Testis (tissue), 3 donors: ENCODE measurements around the gene NUCKS1. TPM values are rescaled to one million over a fixed set of nuclear protein-coding genes. Genes with fewer than 3 reads are reported as not detected.

Source experiments
- DNase-seq: peaks from one replicate; pipeline ENCODE4 v3.0.0-alpha.2; 2019
- H3K27ac ChIP-seq, 2 donors: fragments of 200-600 bp; sonication (generic); one replicate each; pipeline ENCODE4 v1.5.1; 2019
- H3K27me3 ChIP-seq: fragments of 200-600 bp; sonication (generic); one replicate; pipeline ENCODE4 v1.5.1; 2019
- H3K36me3 ChIP-seq: fragments of 200-600 bp; sonication (generic); one replicate; pipeline ENCODE4 v1.5.1; 2017; ENCODE audit warnings: low read depth; ENCODE audit errors: missing control alignments
- H3K4me1 ChIP-seq: fragments of 200-600 bp; sonication (generic); one replicate; pipeline ENCODE4 v1.5.1; 2019
- H3K4me3 ChIP-seq, 2 donors: fragments of 200-600 bp; sonication (generic); one replicate each; pipeline ENCODE4 v1.5.1; 2017 to 2019
- H3K9me3 ChIP-seq: fragments of 200-600 bp; sonication (generic); one replicate; pipeline ENCODE4 v1.5.1; 2017
- POLR2A ChIP-seq: fragments of 450-650 bp; IDR thresholded peaks from one replicate; pipeline ENCODE4 v1.6.1; 2017; ENCODE audit warnings: antibody characterized with exemption, mild to moderate bottlenecking, moderate library complexity
- WGBS, 2 donors: methylation state at CpG; one replicate each; pipeline ENCODE4 v1.1.5; 2018; 5-methylcytosine and 5-hydroxymethylcytosine counted together
- intact Hi-C: fragments of 100-400 bp; cut with DNase I; formaldehyde crosslinking; loops from one replicate; pipeline ENCODE4 v1.15.1; 2023; ENCODE audit warnings: low total_unique reads
- polyA plus RNA-seq: library from polyadenylated mRNA; stranded (reverse); fragments of 350-450 nt; fragmentation: Illumina TruSeq; extraction: RNeasy Lipid Tissue Mini Kit (QIAGEN cat#74804); gene quantifications from one replicate; pipeline ENCODE4 v1.2.3, GENCODE V29; 2014; ENCODE audit warnings: low read depth, low replicate concordance; ENCODE audit not compliant: insufficient read depth
- total RNA-seq, 2 donors: library from RNA; depleted of rRNA; stranded (reverse); fragments of >200 nt; gene quantifications; one replicate each; pipeline ENCODE4 v1.2.3, GENCODE V29; 2016
- TF ChIP-seq, protein P1 (sequence below), 3 experiments: fragments of 450-650 bp in 2 of 3; fragments of 200-600 bp in 1 of 3; sonication (generic) in 1 of 3; IDR thresholded peaks; one replicate each; pipeline ENCODE4 v1.5.1; 2016 to 2019; ENCODE audit warnings: antibody characterized with exemption in 3 of 3, mild to moderate bottlenecking in 2 of 3, moderate library complexity in 1 of 3

Gene NUCKS1
- total and polyA plus RNA-seq, 3 donors from 2014 or later: 57.7 to 98.6 (median 66.3) TPM

DNA sequence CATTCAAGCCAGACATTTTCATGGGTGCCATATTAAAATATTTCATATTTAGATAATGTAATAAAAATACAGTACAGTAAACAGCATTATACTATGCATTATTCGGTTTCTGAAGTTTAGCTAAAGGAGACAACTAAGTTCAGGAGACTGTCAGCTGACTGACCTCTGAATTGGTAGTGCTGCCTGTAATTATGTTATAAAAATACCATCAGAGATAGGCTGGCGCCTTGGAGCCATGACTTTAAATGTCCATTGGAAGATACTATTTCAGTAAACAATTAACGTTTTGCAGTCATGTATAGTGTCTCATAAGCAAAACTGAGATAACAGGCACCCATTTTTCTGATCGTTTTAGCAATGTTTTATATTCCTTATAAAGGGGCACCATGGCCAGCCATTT lies 36.6 kb upstream of the NUCKS1 start:
- Histone ChIP-seq H3K9me3 (no peaks in the 10 kb centered on the region), H3K4me3 (no peak overlapping the region), H3K4me1 (no peaks in the 10 kb centered on the region), H3K27me3 (no peaks in the 10 kb centered on the region), H3K27ac (no peak overlapping the region), H3K36me3 (no peaks in the 10 kb centered on the region)
- 65 to 66% methylated on average over 4 of the region's 4 CpGs for WGBS, 2 donors
- intact Hi-C loops: no loop called here
- no peak for TF ChIP-seq POLR2A
- TF ChIP-seq, protein P1, sequence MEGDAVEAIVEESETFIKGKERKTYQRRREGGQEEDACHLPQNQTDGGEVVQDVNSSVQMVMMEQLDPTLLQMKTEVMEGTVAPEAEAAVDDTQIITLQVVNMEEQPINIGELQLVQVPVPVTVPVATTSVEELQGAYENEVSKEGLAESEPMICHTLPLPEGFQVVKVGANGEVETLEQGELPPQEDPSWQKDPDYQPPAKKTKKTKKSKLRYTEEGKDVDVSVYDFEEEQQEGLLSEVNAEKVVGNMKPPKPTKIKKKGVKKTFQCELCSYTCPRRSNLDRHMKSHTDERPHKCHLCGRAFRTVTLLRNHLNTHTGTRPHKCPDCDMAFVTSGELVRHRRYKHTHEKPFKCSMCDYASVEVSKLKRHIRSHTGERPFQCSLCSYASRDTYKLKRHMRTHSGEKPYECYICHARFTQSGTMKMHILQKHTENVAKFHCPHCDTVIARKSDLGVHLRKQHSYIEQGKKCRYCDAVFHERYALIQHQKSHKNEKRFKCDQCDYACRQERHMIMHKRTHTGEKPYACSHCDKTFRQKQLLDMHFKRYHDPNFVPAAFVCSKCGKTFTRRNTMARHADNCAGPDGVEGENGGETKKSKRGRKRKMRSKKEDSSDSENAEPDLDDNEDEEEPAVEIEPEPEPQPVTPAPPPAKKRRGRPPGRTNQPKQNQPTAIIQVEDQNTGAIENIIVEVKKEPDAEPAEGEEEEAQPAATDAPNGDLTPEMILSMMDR (IDR thresholded peaks at IDR 0.05): no peak
- DNase-seq: no peak

DNA sequence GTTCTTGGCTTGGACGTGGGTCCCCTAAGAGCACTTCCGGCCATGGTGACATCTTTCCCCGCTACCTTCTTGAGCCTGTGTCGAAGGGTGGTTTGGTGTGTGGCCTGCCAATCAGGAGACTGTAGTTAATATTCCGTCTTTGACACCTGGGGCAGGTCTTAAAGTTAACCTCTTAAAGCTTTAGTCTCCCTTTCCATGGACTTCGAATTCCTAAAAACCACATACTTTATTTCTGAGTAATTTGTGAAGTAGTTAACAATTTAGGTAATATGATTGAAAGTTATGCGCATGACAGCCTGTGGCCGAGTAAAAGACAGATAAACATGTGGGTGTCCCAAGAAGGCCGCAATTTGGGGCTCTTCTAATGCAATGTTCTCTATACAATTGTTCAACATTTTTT lies 35.5 kb upstream of the NUCKS1 start:
- H3K4me3 ChIP-seq: no peak overlapping the region

DNA sequence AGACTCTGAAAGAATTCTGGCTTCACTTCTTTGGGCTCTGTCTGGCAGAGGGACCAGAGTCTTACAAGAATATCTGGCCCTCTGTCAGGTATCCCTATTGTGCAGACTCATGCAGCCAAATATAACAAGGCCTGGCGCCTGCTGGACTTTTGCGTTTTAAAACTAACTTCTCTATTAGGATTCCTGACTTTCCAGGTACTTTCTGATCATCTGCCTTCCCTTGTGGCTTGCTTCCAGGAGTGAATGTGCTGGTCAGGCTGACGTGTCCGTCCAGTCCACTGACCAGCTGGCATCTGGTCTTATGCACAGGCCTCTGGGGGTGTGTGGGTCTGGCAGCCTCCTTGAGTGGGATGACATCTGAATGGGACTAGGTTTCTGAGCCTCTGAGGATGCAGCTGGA lies 33.9 kb upstream of the NUCKS1 start:
- no peaks in the 10 kb centered on the region for H3K36me3 ChIP-seq
- no peak for TF ChIP-seq POLR2A
- TF ChIP-seq, protein P1 (IDR thresholded peaks at IDR 0.05): no peak
- no peaks in the 10 kb centered on the region for H3K4me1 ChIP-seq
- no peak overlapping the region for H3K4me3 ChIP-seq
- intact Hi-C loops: no loop called here
- WGBS, 2 donors: 50 to 60% methylated on average over 4 of the region's 4 CpGs
- H3K27ac ChIP-seq: no peak overlapping the region
- DNase-seq: no peak
- H3K9me3 ChIP-seq: no peaks in the 10 kb centered on the region
- H3K27me3 ChIP-seq: no peaks in the 10 kb centered on the region

More for the DNA sequence above, 35.5 kb upstream of the NUCKS1 start:
- intact Hi-C loops: no loop called here
- H3K4me1 ChIP-seq: no peaks in the 10 kb centered on the region
- no peaks in the 10 kb centered on the region for H3K27me3 ChIP-seq
- TF ChIP-seq, protein P1 (IDR thresholded peaks at IDR 0.05): no peak
- TF ChIP-seq POLR2A: no peak
- no peak for DNase-seq
- H3K27ac ChIP-seq: no peak overlapping the region
- WGBS, 2 donors: 92 to 96% methylated on average over 9 of the region's 9 CpGs
- no peaks in the 10 kb centered on the region for H3K36me3 ChIP-seq
- no peaks in the 10 kb centered on the region for H3K9me3 ChIP-seq

DNA sequence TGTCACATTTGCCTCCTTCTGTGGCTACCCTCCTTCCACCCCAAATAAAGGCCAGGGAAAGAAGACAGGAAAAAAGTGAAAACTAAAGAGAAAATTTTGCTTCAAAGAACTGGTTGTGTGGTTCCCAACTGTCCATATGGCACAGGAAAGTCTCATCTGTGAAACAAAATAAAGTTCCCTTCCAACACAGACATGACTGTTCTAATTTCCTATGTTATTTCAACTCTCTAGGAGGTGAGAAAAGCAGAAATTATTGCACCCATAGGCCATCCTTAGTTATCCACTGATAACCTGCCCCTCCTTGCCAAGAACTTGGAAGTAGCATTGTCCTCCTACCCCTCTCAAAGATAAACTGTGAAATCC lies 33.4 kb upstream of the NUCKS1 start:
- Histone ChIP-seq H3K9me3 (no peaks in the 10 kb centered on the region), H3K36me3 (no peaks in the 10 kb centered on the region), H3K4me3 (no peak overlapping the region), H3K27me3 (no peaks in the 10 kb centered on the region), H3K27ac (no peak overlapping the region), H3K4me1 (no peaks in the 10 kb centered on the region)
- TF ChIP-seq, protein P1 (IDR thresholded peaks at IDR 0.05): no peak
- no peak for TF ChIP-seq POLR2A
- DNase-seq: no peak
- intact Hi-C loops: no loop called here

DNA sequence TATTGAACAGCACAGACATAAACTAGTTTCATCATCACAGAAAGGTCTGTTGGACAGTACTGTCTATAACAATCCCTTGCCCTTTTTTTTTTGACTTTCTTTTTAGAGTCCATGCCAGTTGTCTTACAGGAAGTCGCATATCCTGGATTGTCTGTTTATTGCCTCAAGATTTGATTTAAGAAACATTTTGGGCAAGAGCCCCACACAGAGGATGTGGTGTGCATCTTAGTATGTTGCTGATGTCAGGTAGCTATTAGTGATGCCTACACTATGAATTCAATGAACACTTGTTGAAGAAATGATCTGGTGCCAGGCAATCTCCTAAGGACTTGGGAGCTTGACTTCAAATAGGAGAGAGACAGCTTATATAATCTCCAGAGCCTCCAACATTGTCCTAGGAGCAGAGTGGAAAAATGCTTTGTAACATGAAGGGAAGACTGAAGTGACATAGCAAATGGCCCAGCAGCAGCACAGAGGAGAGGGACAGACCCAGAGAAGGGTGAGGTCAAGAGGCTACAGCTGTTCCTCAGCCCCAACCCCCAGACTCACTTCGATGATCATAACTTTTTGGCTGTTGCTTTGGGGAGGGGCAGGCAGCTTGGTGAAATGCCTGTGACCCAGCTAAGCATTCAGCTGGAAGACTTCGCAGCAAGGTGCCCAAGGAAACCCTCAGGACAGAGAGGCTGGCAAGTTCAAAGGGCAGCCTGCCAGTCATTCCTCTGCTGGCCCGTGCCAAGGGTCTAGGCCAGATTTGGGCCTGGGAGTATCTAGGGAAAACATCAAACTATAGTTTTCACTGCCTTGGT lies 32.8 kb upstream of the NUCKS1 start:
- H3K27me3 ChIP-seq: no peaks in the 10 kb centered on the region
- no peak for DNase-seq
- no peak overlapping the region for H3K27ac ChIP-seq
- no peaks in the 10 kb centered on the region for H3K9me3 ChIP-seq
- TF ChIP-seq POLR2A: no peak
- TF ChIP-seq, protein P1 (IDR thresholded peaks at IDR 0.05): no peak
- no peak overlapping the region for H3K4me3 ChIP-seq
- H3K36me3 ChIP-seq: no peaks in the 10 kb centered on the region
- intact Hi-C loops: no loop called here
- H3K4me1 ChIP-seq: no peaks in the 10 kb centered on the region
- WGBS, 2 donors: 85 to 86% methylated on average over 4 of the region's 4 CpGs
